HG03521 (cell line): ENCODE results near the gene TSPOAP1.

Experiments
- ATAC-seq: cut with Tn5 transposase; IDR thresholded peaks from one replicate; pipeline ENCODE4 v1.9.1; 2021; ENCODE audit warnings: mild to moderate bottlenecking, moderate library complexity; ENCODE audit not compliant: unreplicated experiment

The TSPOAP1 gene

DNA sequence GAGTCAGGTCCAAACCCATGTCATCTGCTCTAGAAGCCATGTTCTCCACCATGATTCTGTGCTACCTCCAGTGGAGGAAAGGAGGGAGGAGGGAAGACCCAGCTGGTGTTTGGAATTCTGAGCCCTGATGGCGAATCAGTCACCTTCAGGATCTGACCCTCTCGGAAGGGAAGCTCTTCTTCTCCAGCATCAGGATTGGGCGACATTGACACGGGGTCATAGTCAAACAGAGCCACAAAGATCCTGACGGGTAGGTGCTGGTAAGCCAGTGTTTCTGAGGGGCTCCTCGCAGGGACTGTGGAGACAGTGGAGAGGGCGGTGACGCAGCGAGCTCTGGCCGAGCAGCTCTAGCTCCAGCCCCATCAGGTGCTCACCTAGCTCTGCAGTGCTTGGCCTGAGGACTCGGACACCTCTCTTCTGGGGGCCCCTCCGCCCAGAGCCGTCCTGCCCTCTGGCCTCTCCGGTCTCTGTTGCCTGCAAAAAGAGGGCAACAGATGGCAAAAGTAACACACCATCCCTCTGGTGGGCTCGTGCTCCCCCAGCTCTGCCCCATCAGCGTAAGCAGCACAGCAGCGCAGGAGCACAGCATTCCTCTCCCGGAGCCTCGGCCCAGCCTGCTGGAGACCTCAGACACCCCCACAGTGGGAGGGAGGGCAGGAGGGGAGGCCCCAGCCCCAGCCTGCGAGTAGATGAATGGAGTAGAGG is 21.0 kb downstream of the TSPOAP1 start:
- no peak for ATAC-seq

DNA sequence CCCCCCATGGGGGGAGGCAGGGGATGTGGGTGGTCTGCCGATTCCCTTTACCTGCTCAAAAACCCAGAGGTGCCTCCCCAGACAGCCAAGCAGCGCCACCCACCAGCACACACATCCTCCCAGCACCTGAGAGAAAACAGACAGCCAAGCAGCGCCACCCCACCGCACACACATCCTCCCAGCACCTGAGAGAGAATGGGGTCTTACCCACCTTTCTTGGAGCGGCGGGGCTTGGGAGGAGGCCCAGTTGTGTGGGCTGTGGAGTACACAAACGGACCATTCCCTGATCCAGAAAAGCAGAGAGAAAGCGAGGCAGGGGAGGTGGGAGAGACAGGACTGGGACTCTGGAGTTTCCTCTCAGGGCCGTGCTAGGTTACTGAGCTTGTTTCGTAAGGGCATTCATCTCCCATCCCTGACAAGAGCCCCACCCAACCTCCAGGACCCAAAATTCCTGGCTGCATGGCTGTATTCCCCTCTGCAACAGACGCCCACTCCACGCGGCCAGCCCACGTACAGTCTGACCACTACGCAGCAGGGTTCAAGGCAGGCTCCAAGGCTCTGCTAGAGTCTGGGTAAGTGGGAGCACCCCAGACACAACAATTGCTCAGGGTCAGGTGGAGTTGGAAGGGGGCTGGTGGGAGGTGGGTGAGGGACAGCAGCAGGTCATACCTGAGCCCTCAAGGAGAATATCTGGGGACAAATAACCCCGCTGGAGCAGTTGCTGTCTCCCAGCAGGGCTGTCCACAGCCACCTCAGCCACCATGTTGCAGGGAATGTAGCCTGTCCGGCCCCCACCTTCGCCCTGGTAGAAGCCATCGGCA is 22.3 kb downstream of the TSPOAP1 start:
- ATAC-seq: no peak

DNA sequence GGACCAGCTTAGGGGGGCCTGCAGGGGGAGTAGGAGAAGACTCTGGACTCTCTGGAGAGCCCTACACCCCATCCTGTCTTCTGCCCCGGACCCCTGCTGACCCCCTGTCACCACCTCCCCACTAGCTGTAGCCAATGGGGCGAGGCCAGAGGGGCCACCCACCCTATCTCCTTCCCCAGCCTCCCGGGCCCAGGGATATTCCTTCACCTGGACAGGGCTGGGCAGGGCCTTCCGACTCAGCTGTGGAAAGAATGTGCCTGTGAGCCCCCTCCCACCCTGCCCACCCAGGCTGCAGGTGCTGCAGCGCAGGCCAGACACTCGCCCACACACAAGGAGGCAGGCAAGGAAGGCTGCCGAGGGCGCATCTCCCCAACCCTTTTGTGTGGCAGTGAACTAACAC is 23.0 kb downstream of the TSPOAP1 start:
- no peak for ATAC-seq

DNA sequence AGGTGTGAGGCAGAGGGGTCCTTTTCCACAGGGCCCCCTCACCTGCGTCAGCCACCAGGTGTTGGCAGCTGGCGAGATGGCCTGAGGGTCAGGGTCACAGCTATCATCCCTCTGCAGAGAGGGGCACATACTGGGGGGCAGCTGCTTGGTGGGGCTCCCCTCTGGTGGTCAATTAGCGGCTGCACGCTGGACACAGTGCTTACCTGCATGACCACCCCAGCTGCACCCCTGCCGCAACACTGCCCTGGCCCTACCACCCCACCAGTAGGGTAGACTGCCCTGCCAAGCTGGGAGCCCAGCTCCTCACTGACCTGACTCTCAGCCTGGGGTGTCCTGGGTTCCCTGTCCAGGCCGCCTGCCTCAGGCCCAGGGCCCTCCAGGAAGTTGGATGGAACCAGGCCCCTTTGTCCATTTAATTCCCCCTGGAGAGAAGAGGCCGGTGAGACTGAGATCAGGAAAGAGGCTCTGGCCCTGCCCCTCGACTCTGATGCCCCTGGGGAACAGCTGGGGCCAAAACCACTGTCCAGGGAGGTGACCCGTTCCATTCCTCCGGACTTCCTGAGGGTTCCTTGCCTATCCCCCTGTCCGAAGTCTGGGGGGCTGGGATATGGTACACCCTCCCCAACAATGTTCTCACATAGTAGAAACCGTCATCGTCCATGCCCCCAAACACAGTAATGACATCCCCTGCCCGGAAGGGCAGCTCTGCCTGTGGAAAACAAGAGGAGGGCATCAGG is 23.7 kb downstream of the TSPOAP1 start:
- ATAC-seq: no peak

DNA sequence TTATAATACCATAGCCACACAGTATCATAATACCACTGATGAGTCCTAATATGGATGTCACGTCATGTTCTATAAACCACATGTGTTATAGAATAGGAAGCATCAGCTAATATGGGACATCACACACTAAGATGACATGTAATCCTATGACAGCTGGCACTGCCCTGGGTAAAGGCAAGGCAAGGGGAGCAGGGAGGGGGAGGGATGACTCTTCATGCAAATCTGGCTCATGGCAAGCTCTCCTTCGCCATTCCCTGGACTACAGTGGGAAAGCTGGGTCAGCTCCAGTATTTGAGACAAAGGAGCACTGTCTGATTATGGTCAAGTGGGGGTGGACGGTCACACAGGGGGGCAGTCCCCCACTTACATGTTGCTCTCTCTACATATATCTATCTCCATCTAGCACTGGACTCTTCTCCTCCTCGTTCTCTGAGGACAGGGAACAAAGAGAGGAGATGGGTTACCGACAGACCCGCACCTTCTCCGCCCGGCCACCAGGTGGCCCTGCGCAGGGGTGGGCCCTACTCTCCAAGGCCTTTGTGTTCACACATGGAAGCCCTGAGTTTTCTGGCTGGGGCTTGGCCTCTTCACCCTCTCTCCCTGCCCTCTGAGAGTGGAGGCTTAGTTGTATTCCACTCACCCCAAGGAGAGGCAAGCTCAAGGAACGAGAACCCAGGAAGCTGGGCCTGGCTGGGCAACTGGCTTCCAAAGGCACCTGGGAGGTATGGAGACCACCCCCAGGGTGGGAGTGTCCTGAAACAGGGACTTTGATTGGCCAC is 24.4 kb downstream of the TSPOAP1 start:
- ATAC-seq: peak; percentile 51

DNA sequence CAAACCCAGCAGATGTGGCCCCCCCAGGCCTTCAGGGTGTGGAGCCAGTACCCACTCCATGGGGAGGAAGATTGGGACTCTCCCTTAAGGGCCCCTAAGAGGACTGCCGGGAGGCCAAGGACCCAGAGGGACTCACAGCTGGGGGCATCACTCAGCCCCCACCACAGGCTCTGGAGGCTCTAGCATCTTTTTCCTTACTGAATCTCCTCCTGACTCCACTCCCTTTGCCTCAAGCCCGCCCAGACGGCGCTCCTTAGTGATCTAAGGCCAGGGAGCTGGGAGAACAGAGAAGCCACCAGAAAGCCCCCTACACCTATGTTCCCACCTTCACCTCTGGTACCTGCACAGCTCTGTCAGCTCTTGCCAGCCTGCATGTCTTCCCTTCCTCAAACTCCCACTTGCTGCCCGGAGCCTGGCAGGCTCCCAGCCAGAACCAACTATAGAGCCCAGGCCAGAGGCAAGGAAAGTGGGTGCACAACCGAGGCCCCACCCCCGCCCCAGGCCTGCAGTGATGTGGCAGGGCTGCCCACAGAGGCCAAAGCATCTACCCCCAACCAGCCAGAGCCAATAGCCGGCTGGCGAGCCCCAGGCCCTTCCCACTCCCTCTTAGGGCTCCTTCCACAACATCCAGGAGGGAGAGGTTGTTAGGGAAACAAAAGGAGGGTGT is 25.5 kb downstream of the TSPOAP1 start:
- no peak for ATAC-seq

DNA sequence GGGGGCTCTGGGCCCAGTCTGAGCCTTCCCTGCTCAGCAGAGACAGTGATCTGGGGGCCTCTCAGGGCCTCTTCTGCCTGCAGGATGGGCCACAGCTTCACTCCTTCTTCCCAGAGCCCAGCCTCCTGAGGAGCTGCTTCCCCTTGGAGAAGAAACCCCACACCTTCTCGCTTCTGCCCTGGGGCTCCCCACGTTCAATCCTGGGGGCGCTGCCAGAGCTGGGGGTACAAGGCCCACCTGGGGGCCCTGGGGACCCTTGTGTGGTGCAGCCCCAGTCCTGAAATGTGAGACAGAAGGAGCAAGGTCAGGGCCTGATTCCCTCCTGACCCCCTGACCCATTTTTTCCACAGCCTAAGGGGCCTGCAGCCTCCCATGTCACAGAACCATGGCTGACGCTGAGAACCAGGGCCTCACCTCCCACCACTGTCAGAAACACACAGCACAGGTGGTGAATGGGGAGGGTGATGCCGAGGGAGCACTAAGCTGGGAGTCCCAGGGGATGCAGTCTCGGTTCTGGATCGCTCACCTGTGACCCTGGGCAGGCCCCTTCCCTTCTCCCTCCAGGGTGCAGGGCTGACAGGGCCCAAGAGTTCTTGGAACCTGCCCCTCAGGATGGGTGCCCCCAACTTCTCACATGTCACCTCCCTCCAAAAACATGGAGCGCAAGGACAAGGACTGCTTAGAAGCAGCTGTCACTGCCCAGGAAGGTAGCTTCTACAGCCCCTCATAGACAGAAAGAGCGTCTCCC is 26.2 kb downstream of the TSPOAP1 start:
- no peak for ATAC-seq

DNA sequence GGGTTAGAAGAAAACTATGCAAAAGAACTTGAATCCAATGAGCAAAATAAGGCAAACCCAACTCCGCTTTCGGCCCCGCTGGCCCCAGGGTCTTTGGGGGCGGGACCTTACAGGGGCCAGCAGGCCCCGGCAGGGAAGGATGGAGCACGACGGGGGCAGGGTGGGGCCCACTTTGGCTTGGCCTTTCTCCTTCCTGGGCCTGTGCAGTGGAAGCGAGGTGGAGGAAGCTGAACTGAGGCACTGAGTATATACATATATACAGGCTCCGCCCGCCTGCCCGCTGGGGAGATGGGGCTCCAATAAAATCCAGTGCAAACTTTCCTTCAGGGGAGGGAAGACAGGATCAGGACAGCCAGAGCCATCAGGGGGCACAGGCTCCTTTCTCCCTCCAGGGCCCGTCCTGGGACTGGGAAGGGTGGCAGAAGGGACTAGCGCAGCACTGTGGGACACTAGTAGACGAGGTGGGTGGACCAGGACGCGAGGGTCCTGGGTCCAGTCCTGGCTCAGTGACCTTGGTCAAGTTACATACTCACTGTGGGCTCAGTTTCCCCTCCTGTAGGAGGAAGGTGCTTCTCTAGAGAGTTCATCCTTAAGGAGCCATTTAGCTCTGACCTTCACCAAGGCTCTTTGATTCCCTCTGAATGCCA is 27.0 kb downstream of the TSPOAP1 start:
- ATAC-seq: no peak

DNA sequence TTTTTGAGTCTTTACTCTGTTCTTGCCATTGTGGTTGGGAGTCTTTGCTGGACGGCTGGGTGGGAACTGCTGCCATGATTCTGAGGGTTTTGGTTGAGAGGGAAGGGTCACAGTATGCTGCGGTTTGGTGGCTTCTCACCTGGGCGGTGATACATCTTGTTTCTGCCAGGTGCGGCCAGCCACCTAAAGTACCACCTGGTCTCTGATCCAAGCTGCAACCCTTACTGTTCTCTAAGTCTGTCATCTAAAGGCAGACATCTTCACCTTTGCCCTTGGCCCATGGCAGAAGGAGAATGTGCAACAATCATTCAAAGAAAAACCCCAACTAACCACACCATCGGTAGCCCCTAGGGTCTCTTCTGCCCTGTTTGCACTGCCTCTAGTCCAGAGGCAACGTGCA is 28.3 kb downstream of the TSPOAP1 start:
- no peak for ATAC-seq

DNA sequence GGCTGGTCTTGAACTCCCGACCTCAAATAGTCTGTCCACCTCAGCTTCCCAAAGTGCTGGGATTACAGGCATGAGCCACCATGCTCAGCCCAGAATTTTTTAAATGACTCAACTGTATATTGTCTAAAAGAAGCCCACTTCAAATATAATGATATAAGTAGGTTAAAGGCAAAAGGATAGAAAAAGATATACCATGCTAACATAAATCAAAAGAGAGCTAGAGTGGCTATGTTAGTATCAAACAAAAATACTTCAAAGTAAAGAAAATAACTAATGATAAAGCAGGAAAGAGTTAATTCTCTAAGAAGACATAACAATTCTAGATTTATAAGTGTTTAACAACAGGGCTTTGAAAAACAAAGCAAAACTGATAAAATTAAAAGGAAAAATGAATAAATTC is 34.6 kb downstream of the TSPOAP1 start:
- ATAC-seq: no peak

DNA sequence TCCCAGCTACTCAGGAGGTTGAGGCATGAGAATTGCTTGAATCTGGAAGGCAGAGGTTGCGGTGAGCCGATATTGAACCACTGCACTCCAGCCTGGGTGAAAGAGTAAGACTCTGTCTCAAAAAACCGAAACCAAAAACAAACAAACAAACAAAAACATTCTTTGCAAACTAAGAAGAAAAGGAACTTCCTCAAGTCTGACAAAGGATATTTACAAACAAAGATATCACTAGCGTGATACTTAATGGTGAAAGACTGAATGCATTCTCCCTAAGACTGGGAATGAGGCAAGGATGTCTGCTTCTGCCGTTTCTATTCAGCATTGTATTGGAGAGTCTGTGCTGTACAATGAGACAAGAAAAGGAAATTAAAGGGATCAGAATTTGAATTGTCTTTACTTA is 37.3 kb downstream of the TSPOAP1 start:
- no peak for ATAC-seq

DNA sequence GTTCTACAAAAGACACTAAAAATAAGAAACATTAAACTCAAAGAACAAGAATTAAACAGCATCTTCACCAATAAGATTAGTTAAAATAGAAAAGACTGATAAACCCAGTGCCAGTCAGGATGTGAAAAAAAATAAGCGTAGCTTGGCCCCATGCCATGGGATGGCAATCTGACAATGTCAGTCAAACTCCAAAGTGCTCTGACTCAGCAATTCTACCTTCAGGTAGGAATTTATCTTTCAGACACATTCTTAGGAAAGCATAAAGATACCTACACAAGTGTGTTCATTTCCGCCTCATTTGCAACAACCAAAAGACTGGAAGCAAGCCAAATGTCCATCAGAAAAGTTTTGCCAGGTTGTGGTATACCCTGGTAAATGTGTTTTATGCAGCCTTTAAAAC is 38.7 kb downstream of the TSPOAP1 start:
- ATAC-seq: no peak

DNA sequence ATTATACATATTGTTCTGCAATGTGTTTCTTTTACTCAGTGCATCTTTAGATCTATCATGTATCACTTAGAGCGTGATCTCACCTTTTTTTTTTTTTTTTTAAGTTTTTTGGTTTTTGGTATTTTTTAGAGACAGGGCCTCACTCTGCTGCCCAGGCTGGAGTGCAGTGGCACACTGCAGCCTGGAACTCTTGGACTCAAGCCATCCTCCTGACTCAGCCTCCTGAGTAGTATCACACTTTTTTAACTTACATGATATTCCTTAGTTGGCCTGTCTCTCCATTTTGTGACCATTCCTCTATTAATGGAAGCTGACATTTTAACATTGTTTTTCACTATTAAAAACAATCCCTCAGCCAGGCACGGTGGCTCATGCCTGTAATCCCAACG is 43.2 kb downstream of the TSPOAP1 start:
- ATAC-seq: no peak

DNA sequence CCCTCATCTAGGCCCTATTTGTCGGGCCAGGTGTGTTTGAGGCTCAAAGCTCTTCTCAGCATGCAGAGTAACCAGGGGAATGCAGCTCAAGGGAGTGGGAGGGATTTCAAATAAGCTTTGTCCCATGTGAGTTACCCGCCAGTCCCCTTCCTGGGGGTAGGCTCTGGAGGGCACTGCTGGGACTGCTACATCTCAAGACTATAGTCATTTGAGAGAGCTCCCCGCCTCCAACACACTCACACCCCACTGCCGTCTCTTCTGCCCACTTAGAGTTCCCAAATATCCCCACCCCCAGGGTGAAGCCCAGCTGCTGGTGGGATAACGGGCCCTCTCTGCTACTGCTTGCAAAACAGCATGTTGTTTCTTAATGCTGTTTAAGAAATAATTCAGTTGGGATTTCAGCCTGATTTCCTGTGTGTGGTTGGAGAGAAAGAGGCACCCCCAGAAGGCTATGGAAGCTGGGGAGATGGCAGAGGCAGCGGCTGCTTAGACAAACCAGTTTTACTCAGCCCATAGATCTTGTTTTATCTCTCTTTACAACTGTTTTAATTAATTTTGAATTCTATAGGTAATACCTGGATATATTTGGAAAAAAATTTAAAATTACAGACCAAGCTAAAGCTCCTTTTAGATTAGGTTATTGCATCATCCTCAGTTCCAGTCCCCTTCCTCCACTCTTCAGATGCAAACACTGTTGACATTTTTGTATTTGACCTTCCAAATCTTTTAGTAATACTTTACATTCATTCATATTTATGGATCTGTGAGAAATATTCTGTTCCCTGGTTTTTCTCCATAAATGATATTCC is 43.8 kb downstream of the TSPOAP1 start:
- no peak for ATAC-seq

DNA sequence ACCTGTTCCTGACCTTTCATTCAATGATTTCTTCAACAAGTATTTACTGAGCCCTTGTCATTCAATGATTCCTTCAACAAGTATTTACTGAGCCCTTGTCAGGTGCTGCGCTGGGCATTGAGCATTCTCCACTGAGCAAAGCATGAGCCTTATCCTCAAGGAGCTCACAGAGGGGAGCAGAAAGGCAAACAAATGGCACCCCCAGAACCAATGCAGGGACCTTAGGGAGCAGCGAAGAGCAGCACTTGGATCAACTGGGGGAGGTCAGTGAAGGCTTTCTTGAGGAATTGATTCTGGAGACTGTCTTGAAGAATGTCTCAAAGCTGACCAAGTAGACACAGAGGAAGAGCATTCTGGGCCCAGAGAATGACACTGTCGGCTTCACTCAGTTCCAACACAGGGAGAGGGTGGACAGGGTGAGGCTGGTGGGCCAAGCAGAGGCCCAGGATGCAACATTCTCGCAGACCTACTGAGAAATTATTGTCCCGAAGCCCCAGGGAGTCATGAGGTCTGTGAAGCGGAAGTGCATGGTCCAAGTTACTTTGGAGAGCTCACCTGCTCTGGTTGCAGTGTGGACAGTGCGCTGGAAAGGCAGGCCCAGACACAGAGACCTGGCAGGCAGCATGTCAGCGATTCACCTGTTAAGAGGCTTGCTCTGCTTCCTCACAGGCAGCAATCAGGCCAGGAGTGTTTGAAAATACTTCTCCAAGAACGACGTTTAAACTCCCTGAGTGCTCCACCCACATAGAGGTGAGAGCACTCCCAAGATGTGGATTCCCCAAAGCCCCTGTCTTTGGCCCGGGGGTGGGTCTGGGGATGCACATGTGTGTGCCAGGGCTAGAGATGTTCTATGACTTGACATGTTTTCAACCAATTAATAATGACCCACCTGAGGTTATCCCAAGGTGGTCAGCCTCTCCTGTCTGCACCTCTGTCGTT is 44.7 kb downstream of the TSPOAP1 start:
- no peak for ATAC-seq

DNA sequence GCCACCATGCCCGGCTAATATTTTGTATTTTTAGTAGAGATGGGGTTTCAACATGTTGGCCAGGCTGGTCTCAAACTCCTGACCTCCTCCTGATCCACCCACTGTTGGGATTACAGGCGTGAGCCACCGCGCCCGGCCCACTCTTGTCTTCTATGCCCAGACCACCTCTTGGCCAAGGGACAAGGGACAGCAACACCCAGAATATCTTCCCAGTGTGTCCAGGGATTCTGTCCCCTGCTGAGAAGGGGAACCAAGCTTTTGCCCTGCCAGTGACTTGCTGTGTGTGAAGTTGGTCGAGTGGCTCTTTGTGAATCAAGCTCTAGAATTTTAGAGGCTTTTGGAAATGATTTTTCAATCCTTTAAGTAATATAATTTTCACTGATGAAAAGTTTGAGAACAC is 46.2 kb downstream of the TSPOAP1 start:
- ATAC-seq: no peak

DNA sequence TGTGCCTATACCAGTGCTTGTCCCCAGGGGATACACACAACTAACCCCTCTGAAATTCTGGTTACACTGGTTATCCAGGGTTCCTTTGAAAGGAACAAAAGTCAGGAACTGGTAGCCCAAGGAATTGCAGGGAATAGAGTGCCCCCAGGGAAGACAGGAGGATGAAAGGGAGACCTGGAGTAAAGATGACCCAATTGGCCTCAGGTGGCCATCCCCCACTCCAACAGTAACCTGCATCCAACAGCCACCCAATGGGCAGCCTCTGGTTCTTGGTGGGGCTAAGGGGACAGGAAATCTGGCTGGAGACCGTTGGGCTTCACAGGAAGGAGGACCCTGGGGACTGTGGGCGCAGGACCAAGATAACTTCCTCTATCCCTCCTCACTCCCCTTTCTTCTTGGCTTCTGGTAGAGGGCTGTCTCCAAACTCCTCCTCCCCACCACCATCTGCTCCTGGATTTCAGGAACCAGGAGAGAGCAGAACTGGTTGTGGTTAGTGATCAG is 47.0 kb downstream of the TSPOAP1 start:
- no peak for ATAC-seq
